Endothelial cell of umbilical vein (primary cell): Measurements from ENCODE around the gene TTF2. TPM values are rescaled to one million over a fixed set of nuclear protein-coding genes. Genes with fewer than 3 reads are reported as not detected.

ENCODE experiments used
- BruUV-seq: library from RNA; stranded (reverse); fragments of 400-500 nt; replicated peaks from 2 replicates; lab custom pipeline; 2021; lab: Mats Ljungman, UMichigan
- CTCF ChIA-PET: fragments of 300-600, 350-600 bp; sonication (Branson Sonifier 250); formaldehyde crosslinking; loops from one replicate; lab custom pipeline; 2021; ENCODE audit warnings: antibody characterized with exemption, inconsistent platforms; lab: Charles Lee
- POLR2A ChIA-PET: fragments of 300-600, 350-600 bp; sonication (Branson Sonifier 250); formaldehyde crosslinking; loops from one replicate; lab custom pipeline; 2021; ENCODE audit warnings: antibody characterized with exemption, inconsistent platforms; lab: Charles Lee
- DNase-seq: peaks from one replicate; pipeline ENCODE4 v3.0.0-alpha.2; 2011; ENCODE audit warnings: low read depth, low spot score
- FAIRE-seq: peaks from 2 replicates; lab custom pipeline; 2011; peaks lifted over from hg19 to GRCh38; lab: Jason Lieb, UNC
- H2AFZ ChIP-seq: 2 replicates; pipeline ENCODE4 v1.6.0; 2012; ENCODE audit warnings: low read depth, low read length, control low read depth, inconsistent platforms
- H3K27ac ChIP-seq: 2 replicates; pipeline ENCODE4 v1.5.1; 2011; ENCODE audit warnings: low read depth, mild to moderate bottlenecking, control low read depth, low read length, moderate library complexity; ENCODE audit not compliant: insufficient read depth
- H3K27me3 ChIP-seq, 2 experiments: 2 replicates each; pipeline versions ENCODE4 v1.6.0 to v1.6.1; 2011; ENCODE audit warnings: low read length in 2 of 2, mixed read lengths in 1 of 2; ENCODE audit not compliant: control insufficient read depth in 2 of 2, insufficient read depth in 2 of 2
- H3K36me3 ChIP-seq, 2 experiments: 2 replicates in 1 of 2; 3 replicates in 1 of 2; pipeline ENCODE4 v1.5.1; 2011; ENCODE audit warnings: low read length in 2 of 2, mild to moderate bottlenecking in 1 of 2, moderate library complexity in 1 of 2; ENCODE audit not compliant: control insufficient read depth in 2 of 2, insufficient read depth in 2 of 2; ENCODE audit errors: extremely low read depth in 1 of 2
- H3K4me1 ChIP-seq: 3 replicates; pipeline ENCODE4 v1.5.1; 2011; ENCODE audit warnings: mild to moderate bottlenecking, low read length; ENCODE audit not compliant: control insufficient read depth, insufficient read depth; ENCODE audit errors: extremely low read depth
- H3K4me2 ChIP-seq: 2 replicates; pipeline ENCODE4 v1.6.1; 2011; ENCODE audit warnings: low read length, control low read depth, mixed read lengths; ENCODE audit not compliant: insufficient read depth
- H3K4me3 ChIP-seq, 3 experiments: fragments of 200-600 bp in 1 of 3; sonication (generic), shearing (Covaris generic) in 1 of 3; replicated peaks in 1 of 3; 2 replicates each; pipeline ENCODE4 v1.5.1; 2011 to 2016; ENCODE audit warnings: control low read depth in 3 of 3, low read length in 3 of 3, mild to moderate bottlenecking in 2 of 3, inconsistent platforms in 1 of 3, low read depth in 1 of 3, moderate library complexity in 1 of 3; ENCODE audit not compliant: insufficient read depth in 1 of 3
- H3K79me2 ChIP-seq: 2 replicates; pipeline ENCODE4 v1.6.0; 2012; ENCODE audit warnings: low read length, inconsistent platforms; ENCODE audit not compliant: control insufficient read depth, insufficient read depth
- H3K9ac ChIP-seq: replicated peaks from 2 replicates; pipeline ENCODE3; 2011; ENCODE audit warnings: low read length, control low read depth; ENCODE audit not compliant: insufficient read depth; ENCODE audit errors: extremely low read depth
- H3K9me1 ChIP-seq: replicated peaks from 3 replicates; pipeline ENCODE4 v1.6.0; 2011; ENCODE audit warnings: mild to moderate bottlenecking, low read length; ENCODE audit not compliant: control insufficient read depth, insufficient read depth; ENCODE audit errors: extremely low read depth
- H3K9me3 ChIP-seq: replicated peaks from 2 replicates; pipeline ENCODE4 v1.5.1; 2012; ENCODE audit warnings: low read length, inconsistent platforms; ENCODE audit not compliant: control insufficient read depth, insufficient read depth
- H4K20me1 ChIP-seq: replicated peaks from 2 replicates; pipeline ENCODE3; 2011; ENCODE audit warnings: mild to moderate bottlenecking, low read length; ENCODE audit not compliant: control insufficient read depth, insufficient read depth; ENCODE audit errors: extremely low read depth
- FOS ChIP-seq: IDR thresholded peaks from 2 replicates; pipeline ENCODE4 v1.6.1; 2011; ENCODE audit warnings: mild to moderate bottlenecking, low read length, moderate library complexity, borderline replicate concordance; ENCODE audit not compliant: insufficient read depth
- dilution Hi-C: fragments of 300-500 bp; cut with MboI; formaldehyde crosslinking; loops from one replicate; pipeline ENCODE4 v1.15.0; 2019; ENCODE audit warnings: low sequenced_read_pairs; ENCODE audit not compliant: extremely low pct_ligation_motif_present
- intact Hi-C: fragments of 100-400 bp; cut with micrococcal nuclease; formaldehyde crosslinking; loops from one replicate; pipeline ENCODE4 v1.10.0; 2022
- polyA plus RNA-seq, 4 experiments: library from polyadenylated mRNA; depleted of rRNA in 3 of 4; stranded (reverse) in 3 of 4; unstranded in 1 of 4; fragments of >200 nt; gene quantifications; 2 replicates each; pipeline versions ENCODE4 v1.2.1 to v1.2.3, GENCODE V29; 2011 to 2012; ENCODE audit warnings: missing spikeins in 1 of 4
- total RNA-seq: library from RNA; stranded (reverse); gene quantifications from 2 replicates; pipeline ENCODE4 v1.2.3, GENCODE V29; 2021
- TF ChIP-seq, protein P1 (sequence below): IDR thresholded peaks from 2 replicates; pipeline ENCODE4 v1.6.1; 2011; ENCODE audit not compliant: insufficient read depth, insufficient read length

The TTF2 gene
- total and polyA plus RNA-seq, 2 donors (not counting 3 experiments of a cell fraction or from before 2014, with no cell fraction given), result 8.8 to 44.4 TPM

DNA sequence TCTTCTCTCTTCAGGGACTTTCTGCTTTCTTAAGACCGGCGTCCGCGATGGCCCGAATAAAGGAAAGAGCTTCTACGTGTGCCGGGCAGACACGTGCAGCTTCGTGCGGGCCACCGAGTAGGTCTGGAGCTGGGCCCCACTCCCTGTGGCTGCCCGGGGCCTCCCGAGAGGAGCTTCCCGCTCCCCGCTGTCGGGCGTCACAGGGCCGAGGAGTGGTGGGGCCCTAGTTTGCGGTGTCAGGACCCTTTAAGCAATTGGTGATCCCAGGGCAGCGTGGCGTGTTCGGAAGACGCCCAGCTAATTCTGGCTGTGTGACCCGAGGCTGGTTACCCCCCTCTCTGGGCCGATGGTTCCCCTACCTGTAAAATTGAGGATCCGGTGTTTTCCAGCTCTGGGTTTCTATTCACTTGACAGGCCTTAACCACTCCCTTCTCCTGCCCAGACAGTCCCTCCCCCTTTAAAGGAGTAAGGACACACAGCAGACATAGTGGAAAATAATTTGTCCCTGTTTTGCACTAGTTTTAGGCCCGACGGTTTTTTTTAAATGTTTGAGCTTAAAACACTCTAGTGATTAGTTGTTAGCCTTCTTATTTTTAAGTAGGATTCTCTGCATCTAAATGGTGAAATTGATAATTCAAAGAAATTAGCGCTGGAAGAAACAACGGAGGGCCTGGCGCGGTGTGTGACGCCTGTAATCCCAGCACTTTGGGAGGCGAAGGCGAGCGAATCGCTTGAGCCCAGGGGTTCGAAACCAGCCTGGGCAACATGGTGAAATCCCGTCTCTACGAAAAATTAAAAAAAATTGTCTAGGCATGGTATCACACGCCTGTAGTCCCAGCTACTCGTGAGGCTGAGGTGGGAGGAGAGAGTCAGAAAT lies 553 bp downstream of the TTF2 start:
- Histone ChIP-seq H3K9me1 (no peaks in the 10 kb centered on the region), H3K27ac (peak overlapping the region; percentile 28), H3K9ac (peak overlapping the region; percentile 70), H3K4me1 (peaks cover 9% of the 10 kb centered on the region), H3K79me2 (no peaks in the 10 kb centered on the region), H3K4me2 (peak overlapping the region; percentile 53), H3K4me3 (peak overlapping the region; percentile 30 to 88 (median 69)), H3K27me3 (no peaks in the 10 kb centered on the region), H3K36me3 (no peaks in the 10 kb centered on the region), H3K9me3 (no peaks in the 10 kb centered on the region), H2AFZ (peak overlapping the region; percentile 80), H4K20me1 (no peaks in the 10 kb centered on the region)
- POLR2A ChIA-PET, result interaction anchor here (0.9 to 1.1 kb wide), 2 partner anchors 66 to 68 kb away, joined by 3 to 5 read pairs; no protein-coding TSS in a partner anchor
- intact Hi-C loops, result loop anchor here (2.0 to 10.0 kb wide), 6 partner anchors 34 to 834 kb away; partner anchors contain the start of gene MAN1A2
- DNase-seq (peak; percentile 40), FAIRE-seq (peak; percentile 46)
- TF ChIP-seq, protein P1, sequence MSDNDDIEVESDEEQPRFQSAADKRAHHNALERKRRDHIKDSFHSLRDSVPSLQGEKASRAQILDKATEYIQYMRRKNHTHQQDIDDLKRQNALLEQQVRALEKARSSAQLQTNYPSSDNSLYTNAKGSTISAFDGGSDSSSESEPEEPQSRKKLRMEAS, result peak; percentile 23
- no peak for TF ChIP-seq FOS
- CTCF ChIA-PET, result interaction anchor here (0.6 to 5.9 kb wide), 20 partner anchors 9 to 698 kb away, joined by 3 to 91 read pairs (median 4); partner anchors contain the start of gene TRIM45
- TSS peak; percentile 77 for BruUV-seq
- dilution Hi-C loops, result no loop called here

DNA sequence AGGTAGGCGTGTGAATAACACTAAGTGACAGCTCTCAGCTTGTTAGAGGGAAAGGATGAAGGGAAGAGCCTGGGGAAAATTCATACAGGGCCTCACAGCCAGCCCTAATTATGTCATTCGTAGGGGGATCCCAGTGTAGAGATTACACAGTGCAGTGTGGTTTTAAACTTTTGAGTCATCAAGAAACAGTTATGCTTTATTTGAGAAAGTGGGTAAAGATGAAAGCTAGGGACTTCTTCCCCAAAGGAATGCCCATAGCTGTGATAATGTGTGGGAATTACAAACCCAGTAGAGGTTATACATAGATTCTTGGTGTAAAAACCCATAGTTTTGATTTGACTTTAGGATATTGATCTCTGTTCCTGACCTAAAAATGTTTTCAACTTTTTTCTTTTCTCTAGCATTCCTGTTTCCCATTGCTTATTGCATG lies 1.9 kb downstream of the TTF2 start:
- Histone ChIP-seq H3K36me3 (no peaks in the 10 kb centered on the region), H3K4me1 (peaks cover 9% of the 10 kb centered on the region), H3K4me3 (no peak overlapping the region), H2AFZ (no peak overlapping the region), H3K27ac (no peak overlapping the region), H3K9me3 (no peaks in the 10 kb centered on the region), H4K20me1 (no peaks in the 10 kb centered on the region), H3K79me2 (no peaks in the 10 kb centered on the region), H3K9ac (no peak overlapping the region), H3K9me1 (no peaks in the 10 kb centered on the region), H3K4me2 (no peak overlapping the region), H3K27me3 (no peaks in the 10 kb centered on the region)
- no peak for TF ChIP-seq FOS
- dilution Hi-C loops (no loop called here), intact Hi-C loops (loop anchor here (2.0 to 10.0 kb wide), 6 partner anchors 33 to 833 kb away; partner anchors contain the start of gene MAN1A2)
- BruUV-seq, result no TSS peak
- ChIA-PET CTCF (interaction anchor here (0.8 to 4.1 kb wide), 5 partner anchors 15 to 324 kb away, joined by 3 to 55 read pairs (median 3); no protein-coding TSS in a partner anchor), POLR2A (interaction anchor here (0.6 kb wide), 1 partner anchor 21 kb away, joined by 7 read pairs; no protein-coding TSS in a partner anchor)
- DNase-seq (no peak), FAIRE-seq (no peak)
